GM12878 (cell line): Measurements from ENCODE around the gene PDSS2.

Source experiments
- MXI1 ChIP-seq: fragments of 150-350 bp; IDR thresholded peaks from 2 replicates; pipeline ENCODE4 v1.6.1; 2011; ENCODE audit warnings: low read depth, mild to moderate bottlenecking, inconsistent platforms, low read length, improper control_type of control experiment
- NRF1 ChIP-seq: conservative IDR thresholded peaks from 2 replicates; pipeline ENCODE4 v1.6.1; 2011; ENCODE audit warnings: mild to moderate bottlenecking, low read depth, low read length, improper control_type of control experiment
- SMC3 ChIP-seq: IDR thresholded peaks from 2 replicates; pipeline ENCODE4 v1.6.1; 2011; ENCODE audit warnings: low read length, improper control_type of control experiment, borderline replicate concordance
- TF ChIP-seq, protein P1 (sequence below): fragments of 450-650 bp; IDR thresholded peaks from 2 replicates; pipeline ENCODE4 v1.6.1; 2016; ENCODE audit warnings: mild to moderate bottlenecking
- TF ChIP-seq, protein P2 (sequence below), 3 experiments: IDR thresholded peaks in 2 of 3; conservative IDR thresholded peaks in 1 of 3; 2 replicates each; pipeline ENCODE4 v1.5.1; 2011; ENCODE audit warnings: low read depth in 3 of 3, low read length in 3 of 3, mild to moderate bottlenecking in 3 of 3, control low read depth in 2 of 3, moderate library complexity in 2 of 3, inconsistent platforms in 1 of 3, mixed read lengths in 1 of 3; ENCODE audit not compliant: control insufficient read depth in 2 of 3, insufficient read depth in 1 of 3; ENCODE audit errors: extremely low read depth in 1 of 3
- TF ChIP-seq, protein P3 (sequence below): fragments of 450-650 bp; IDR thresholded peaks from 2 replicates; pipeline ENCODE4 v1.6.1; 2017; ENCODE audit warnings: mild to moderate bottlenecking, moderate library complexity

- TF ChIP-seq MXI1 (no peak), NRF1 (no peak), SMC3 (no peak)
- TF ChIP-seq, protein P1, sequence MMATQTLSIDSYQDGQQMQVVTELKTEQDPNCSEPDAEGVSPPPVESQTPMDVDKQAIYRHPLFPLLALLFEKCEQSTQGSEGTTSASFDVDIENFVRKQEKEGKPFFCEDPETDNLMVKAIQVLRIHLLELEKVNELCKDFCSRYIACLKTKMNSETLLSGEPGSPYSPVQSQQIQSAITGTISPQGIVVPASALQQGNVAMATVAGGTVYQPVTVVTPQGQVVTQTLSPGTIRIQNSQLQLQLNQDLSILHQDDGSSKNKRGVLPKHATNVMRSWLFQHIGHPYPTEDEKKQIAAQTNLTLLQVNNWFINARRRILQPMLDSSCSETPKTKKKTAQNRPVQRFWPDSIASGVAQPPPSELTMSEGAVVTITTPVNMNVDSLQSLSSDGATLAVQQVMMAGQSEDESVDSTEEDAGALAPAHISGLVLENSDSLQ, result no peak
- TF ChIP-seq, protein P2, sequence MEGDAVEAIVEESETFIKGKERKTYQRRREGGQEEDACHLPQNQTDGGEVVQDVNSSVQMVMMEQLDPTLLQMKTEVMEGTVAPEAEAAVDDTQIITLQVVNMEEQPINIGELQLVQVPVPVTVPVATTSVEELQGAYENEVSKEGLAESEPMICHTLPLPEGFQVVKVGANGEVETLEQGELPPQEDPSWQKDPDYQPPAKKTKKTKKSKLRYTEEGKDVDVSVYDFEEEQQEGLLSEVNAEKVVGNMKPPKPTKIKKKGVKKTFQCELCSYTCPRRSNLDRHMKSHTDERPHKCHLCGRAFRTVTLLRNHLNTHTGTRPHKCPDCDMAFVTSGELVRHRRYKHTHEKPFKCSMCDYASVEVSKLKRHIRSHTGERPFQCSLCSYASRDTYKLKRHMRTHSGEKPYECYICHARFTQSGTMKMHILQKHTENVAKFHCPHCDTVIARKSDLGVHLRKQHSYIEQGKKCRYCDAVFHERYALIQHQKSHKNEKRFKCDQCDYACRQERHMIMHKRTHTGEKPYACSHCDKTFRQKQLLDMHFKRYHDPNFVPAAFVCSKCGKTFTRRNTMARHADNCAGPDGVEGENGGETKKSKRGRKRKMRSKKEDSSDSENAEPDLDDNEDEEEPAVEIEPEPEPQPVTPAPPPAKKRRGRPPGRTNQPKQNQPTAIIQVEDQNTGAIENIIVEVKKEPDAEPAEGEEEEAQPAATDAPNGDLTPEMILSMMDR (IDR thresholded peaks at IDR 0.05 in 2 of 3, conservative IDR thresholded peaks at IDR 0.05 in 1 of 3; ENCODE audit: control insufficient read depth in 2 of 3, extremely low read depth in 1 of 3, insufficient read depth in 1 of 3, low read depth in 3 of 3, low read length in 3 of 3), result no peak
- TF ChIP-seq, protein P3, sequence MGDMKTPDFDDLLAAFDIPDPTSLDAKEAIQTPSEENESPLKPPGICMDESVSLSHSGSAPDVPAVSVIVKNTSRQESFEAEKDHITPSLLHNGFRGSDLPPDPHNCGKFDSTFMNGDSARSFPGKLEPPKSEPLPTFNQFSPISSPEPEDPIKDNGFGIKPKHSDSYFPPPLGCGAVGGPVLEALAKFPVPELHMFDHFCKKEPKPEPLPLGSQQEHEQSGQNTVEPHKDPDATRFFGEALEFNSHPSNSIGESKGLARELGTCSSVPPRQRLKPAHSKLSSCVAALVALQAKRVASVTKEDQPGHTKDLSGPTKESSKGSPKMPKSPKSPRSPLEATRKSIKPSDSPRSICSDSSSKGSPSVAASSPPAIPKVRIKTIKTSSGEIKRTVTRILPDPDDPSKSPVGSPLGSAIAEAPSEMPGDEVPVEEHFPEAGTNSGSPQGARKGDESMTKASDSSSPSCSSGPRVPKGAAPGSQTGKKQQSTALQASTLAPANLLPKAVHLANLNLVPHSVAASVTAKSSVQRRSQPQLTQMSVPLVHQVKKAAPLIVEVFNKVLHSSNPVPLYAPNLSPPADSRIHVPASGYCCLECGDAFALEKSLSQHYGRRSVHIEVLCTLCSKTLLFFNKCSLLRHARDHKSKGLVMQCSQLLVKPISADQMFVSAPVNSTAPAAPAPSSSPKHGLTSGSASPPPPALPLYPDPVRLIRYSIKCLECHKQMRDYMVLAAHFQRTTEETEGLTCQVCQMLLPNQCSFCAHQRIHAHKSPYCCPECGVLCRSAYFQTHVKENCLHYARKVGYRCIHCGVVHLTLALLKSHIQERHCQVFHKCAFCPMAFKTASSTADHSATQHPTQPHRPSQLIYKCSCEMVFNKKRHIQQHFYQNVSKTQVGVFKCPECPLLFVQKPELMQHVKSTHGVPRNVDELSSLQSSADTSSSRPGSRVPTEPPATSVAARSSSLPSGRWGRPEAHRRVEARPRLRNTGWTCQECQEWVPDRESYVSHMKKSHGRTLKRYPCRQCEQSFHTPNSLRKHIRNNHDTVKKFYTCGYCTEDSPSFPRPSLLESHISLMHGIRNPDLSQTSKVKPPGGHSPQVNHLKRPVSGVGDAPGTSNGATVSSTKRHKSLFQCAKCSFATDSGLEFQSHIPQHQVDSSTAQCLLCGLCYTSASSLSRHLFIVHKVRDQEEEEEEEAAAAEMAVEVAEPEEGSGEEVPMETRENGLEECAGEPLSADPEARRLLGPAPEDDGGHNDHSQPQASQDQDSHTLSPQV, result no peak
Observed at GRCh38 chr6:107187630-107188029, 271.7 kb downstream of the PDSS2 start.
